PFSK-1 (cell line): Measurements from ENCODE around the gene GAREM1.

Source experiments
- FOXP2 ChIP-seq: optimal IDR thresholded peaks from 2 replicates; pipeline ENCODE3; 2011; ENCODE audit warnings: borderline replicate concordance, control low read depth, inconsistent platforms; ENCODE audit not compliant: insufficient read depth; ENCODE audit errors: extremely low read length, extremely low read depth
- POLR2AphosphoS5 ChIP-seq: IDR thresholded peaks from 2 replicates; pipeline ENCODE4 v1.6.1; 2012; ENCODE audit warnings: low read depth, mild to moderate bottlenecking, control low read depth, low read length, moderate library complexity
- SIN3A ChIP-seq: IDR thresholded peaks from 2 replicates; pipeline ENCODE4 v1.6.1; 2012; ENCODE audit warnings: mild to moderate bottlenecking, low read length, moderate library complexity, borderline replicate concordance; ENCODE audit not compliant: insufficient read depth
- TAF1 ChIP-seq: IDR thresholded peaks from 2 replicates; pipeline ENCODE4 v1.6.1; 2012; ENCODE audit warnings: low read length, control low read depth, borderline replicate concordance; ENCODE audit not compliant: insufficient read depth
- TF ChIP-seq, protein P1 (sequence below), 2 experiments: IDR thresholded peaks; 2 replicates each; pipeline versions ENCODE4 v1.6.1 to v1.8.0; 2011 to 2012; ENCODE audit warnings: low read depth in 2 of 2, low read length in 2 of 2, control low read depth in 1 of 2, inconsistent platforms in 1 of 2, mild to moderate bottlenecking in 1 of 2, moderate library complexity in 1 of 2; ENCODE audit not compliant: insufficient read depth in 1 of 2

Gene GAREM1

GRCh38 chr18:32258558-32259204 is 212.0 kb downstream of the GAREM1 start:
- no peak for TF ChIP-seq POLR2AphosphoS5
- TF ChIP-seq, protein P1, sequence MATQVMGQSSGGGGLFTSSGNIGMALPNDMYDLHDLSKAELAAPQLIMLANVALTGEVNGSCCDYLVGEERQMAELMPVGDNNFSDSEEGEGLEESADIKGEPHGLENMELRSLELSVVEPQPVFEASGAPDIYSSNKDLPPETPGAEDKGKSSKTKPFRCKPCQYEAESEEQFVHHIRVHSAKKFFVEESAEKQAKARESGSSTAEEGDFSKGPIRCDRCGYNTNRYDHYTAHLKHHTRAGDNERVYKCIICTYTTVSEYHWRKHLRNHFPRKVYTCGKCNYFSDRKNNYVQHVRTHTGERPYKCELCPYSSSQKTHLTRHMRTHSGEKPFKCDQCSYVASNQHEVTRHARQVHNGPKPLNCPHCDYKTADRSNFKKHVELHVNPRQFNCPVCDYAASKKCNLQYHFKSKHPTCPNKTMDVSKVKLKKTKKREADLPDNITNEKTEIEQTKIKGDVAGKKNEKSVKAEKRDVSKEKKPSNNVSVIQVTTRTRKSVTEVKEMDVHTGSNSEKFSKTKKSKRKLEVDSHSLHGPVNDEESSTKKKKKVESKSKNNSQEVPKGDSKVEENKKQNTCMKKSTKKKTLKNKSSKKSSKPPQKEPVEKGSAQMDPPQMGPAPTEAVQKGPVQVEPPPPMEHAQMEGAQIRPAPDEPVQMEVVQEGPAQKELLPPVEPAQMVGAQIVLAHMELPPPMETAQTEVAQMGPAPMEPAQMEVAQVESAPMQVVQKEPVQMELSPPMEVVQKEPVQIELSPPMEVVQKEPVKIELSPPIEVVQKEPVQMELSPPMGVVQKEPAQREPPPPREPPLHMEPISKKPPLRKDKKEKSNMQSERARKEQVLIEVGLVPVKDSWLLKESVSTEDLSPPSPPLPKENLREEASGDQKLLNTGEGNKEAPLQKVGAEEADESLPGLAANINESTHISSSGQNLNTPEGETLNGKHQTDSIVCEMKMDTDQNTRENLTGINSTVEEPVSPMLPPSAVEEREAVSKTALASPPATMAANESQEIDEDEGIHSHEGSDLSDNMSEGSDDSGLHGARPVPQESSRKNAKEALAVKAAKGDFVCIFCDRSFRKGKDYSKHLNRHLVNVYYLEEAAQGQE (IDR thresholded peaks at IDR 0.05; ENCODE audit: insufficient read depth in 1 of 2, low read depth in 2 of 2, low read length in 2 of 2) = no peak

GRCh38 chr18:32258148-32258547 is 212.5 kb downstream of the GAREM1 start:
- TF ChIP-seq FOXP2 (no peak), TAF1 (no peak), SIN3A (no peak), POLR2AphosphoS5 (no peak)
- TF ChIP-seq, protein P1 (IDR thresholded peaks at IDR 0.05; ENCODE audit: insufficient read depth in 1 of 2, low read depth in 2 of 2, low read length in 2 of 2) = no peak

DNA sequence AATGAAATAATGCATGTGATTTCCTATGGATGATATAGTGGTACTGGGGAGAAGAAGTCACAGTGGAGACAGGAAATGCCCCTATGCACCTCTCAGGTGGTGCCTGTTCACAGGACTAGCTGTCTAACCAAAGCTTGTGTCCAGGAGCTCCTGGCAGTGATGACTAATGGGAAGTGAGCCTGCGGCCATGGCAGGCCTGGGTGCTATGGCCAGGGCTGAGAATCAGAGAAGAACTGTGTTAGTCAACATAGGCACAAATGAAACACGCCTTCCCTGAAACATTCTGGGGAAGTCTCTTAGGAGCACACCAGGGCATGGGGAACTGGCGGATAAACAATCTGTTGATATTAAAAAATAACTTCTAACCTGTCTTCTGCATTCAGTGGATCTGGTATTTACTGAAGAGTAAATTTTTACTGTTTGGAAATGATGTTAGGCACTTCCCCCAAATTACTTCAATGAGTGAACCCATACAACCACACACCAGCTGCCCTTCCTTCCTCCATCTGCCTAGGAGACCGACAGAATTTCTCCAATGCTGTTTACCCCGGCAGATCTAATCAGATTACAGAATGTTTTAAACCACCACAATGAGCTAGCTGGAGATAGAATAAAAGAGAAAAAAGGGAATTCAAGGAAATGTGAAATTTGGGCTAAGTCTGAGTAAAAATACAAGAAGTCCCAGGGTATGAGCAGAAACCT is 213.4 kb downstream of the GAREM1 start:
- no peak for TF ChIP-seq TAF1
- TF ChIP-seq, protein P1 (IDR thresholded peaks at IDR 0.05; ENCODE audit: insufficient read depth in 1 of 2, low read depth in 2 of 2, low read length in 2 of 2) = no peak
- no peak for TF ChIP-seq SIN3A
- TF ChIP-seq POLR2AphosphoS5 = no peak
- no peak for TF ChIP-seq FOXP2

- TF ChIP-seq POLR2AphosphoS5 = no peak
Observed at GRCh38 chr18:32255570-32255969, 215.1 kb downstream of the GAREM1 start.

DNA sequence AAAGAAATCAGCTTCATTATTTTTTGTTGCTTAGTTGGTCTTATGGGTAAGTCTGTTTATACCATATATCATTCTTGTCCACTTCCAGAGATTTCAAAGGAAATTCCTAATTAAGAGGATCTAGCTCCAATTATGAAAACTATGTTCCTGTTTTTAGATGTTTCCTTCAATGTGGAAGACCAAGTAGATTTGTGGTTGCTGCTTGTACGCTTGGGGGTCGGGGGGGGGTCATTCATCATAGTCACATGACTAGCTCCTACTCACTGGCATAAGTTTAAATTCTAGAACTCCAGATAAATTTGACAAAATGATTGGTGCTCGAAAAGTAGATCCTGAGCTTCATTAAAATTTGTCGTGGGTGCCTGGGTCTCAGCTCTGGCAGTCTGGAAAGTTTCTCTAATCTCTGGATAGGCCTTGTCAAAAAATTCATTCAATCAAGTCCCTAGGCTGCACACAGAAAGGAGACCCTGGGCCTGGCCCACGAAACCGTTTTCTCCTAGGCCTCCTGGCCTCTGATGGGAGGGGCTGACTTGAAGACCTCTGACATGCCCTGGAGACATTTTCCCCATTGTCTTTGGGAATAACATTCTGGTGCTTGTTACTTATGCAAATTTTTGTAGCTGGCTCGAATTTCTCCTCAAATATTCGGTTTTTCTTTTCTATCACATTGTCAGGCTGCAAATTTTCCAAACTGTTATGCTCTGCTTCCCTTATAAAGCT is 218.4 kb downstream of the GAREM1 start:
- TF ChIP-seq TAF1 = no peak
- no peak for TF ChIP-seq SIN3A
- TF ChIP-seq FOXP2 = no peak
- TF ChIP-seq POLR2AphosphoS5 = no peak
- TF ChIP-seq, protein P1 (IDR thresholded peaks at IDR 0.05; ENCODE audit: insufficient read depth in 1 of 2, low read depth in 2 of 2, low read length in 2 of 2) = no peak
